ENCODE data around the gene AASDH.

The AASDH gene

GRCh38 chr4:56324011-56324610 lies 63.2 kb downstream of the AASDH start:
- no peak for DNase-seq (ENCODE audit: low spot score)
- POLR2A ChIA-PET (ENCODE audit: low non-redundant PET), result interaction anchor here (0.5 kb wide), 1 partner anchor 84 kb away, joined by 7 read pairs; no protein-coding TSS in a partner anchor

DNA sequence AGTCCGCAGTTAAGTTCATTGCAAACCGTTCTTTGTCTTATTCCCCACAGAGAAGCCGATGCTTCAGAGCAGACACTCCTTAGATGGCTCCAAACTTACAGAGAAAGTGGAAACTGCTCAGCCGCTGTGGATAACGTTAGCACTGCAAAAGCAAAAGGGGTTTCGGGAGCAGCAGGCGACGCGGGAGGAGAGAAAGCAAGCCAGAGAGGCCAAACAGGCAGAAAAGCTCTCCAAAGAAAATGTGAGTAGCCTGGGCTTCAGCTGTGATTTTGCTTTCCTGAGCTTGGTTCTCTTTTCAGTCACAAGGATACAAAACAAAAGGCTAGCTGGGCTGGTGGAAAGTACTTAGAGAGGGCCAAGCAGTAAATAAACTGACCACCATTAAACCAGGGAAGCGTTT lies 64.0 kb downstream of the AASDH start:
- DNase-seq (ENCODE audit: low spot score), result no peak
- ChIA-PET CTCF (interaction anchor here (0.6 kb wide), 1 partner anchor 180 kb away, joined by 3 read pairs; no protein-coding TSS in a partner anchor), POLR2A (ENCODE audit: low non-redundant PET) (no interaction called here)
- no peak overlapping the region for H3K27ac ChIP-seq
- no peak for TF ChIP-seq CTCF (conservative IDR thresholded peaks at IDR 0.05; ENCODE audit: low read depth)

More at GRCh38 chr4:56324011-56324610, 63.2 kb downstream of the AASDH start:
- TF ChIP-seq CTCF (conservative IDR thresholded peaks at IDR 0.05; ENCODE audit: low read depth), result no peak
- CTCF ChIA-PET, result no interaction called here
- no peak overlapping the region for H3K27ac ChIP-seq

GRCh38 chr4:56321251-56321650 lies 66.0 kb downstream of the AASDH start:
- no peak overlapping the region for H3K27ac ChIP-seq
- DNase-seq (ENCODE audit: low spot score), result no peak
- ChIA-PET CTCF (no interaction called here), POLR2A (ENCODE audit: low non-redundant PET) (no interaction called here)
- no peak for TF ChIP-seq CTCF (conservative IDR thresholded peaks at IDR 0.05; ENCODE audit: low read depth)

GRCh38 chr4:56320293-56320692 lies 67.0 kb downstream of the AASDH start:
- ChIA-PET CTCF (no interaction called here), POLR2A (ENCODE audit: low non-redundant PET) (no interaction called here)
- TF ChIP-seq CTCF (conservative IDR thresholded peaks at IDR 0.05; ENCODE audit: low read depth), result no peak
- H3K27ac ChIP-seq, result no peak overlapping the region
- DNase-seq (ENCODE audit: low spot score), result no peak

GRCh38 chr4:56318555-56318954 lies 68.7 kb downstream of the AASDH start:
- DNase-seq (ENCODE audit: low spot score), result no peak
- POLR2A ChIA-PET (ENCODE audit: low non-redundant PET), result no interaction called here
- H3K27ac ChIP-seq, result no peak overlapping the region
- CTCF ChIA-PET, result no interaction called here
- no peak for TF ChIP-seq CTCF (conservative IDR thresholded peaks at IDR 0.05; ENCODE audit: low read depth)

DNA sequence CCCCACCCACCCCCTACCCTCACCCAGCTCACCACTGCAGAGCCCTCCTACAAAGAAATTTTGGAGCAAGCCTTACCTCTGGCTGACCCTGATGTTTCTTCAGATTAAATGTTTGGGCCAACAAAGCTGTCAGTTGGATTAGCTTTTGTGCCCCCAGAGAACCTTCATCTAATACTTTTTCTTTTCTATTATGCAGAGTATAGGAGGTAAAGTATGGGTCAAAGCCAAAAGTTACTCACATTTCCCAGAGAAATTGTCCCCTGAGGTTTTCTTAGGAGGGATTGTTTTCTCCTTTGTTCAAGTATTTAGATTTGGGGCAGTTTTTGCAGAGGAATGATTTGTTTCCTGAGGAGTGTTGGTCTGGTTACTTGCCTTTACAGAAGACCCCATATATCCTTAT lies 69.5 kb downstream of the AASDH start:
- no peak for DNase-seq (ENCODE audit: low spot score)
- ChIA-PET CTCF (no interaction called here), POLR2A (ENCODE audit: low non-redundant PET) (no interaction called here)
- H3K27ac ChIP-seq, result no peak overlapping the region
- no peak for TF ChIP-seq CTCF (conservative IDR thresholded peaks at IDR 0.05; ENCODE audit: low read depth)

Measured in RWPE1 (cell line).